OCI-LY7 (cell line): ENCODE measurements around the gene TWF2. TPM values are rescaled to one million over a fixed set of nuclear protein-coding genes. Genes with fewer than 3 reads are reported as not detected.

Experiments used
- BruUV-seq: library from RNA; stranded (reverse); fragments of 400-500 nt; replicated peaks from 2 replicates; lab custom pipeline; 2021; lab: Mats Ljungman, UMichigan
- CTCF ChIA-PET: fragments of 300-600 bp; sonication (Branson Sonifier 250); formaldehyde crosslinking; loops from one replicate; lab custom pipeline; 2022; ENCODE audit warnings: antibody characterized with exemption; ENCODE audit not compliant: unreplicated experiment; lab: Charles Lee
- POLR2A ChIA-PET: fragments of 300-600 bp; sonication (Branson Sonifier 250); formaldehyde crosslinking; loops from one replicate; lab custom pipeline; 2022; ENCODE audit warnings: antibody characterized with exemption; lab: Charles Lee
- DNase-seq: peaks from one replicate; pipeline ENCODE4 v3.0.0-alpha.2; 2015; ENCODE audit warnings: low spot score
- H2AFZ ChIP-seq: fragments of 200-600 bp; sonication (generic), shearing (Covaris generic); 2 replicates; pipeline ENCODE4 v1.6.1; 2014; ENCODE audit warnings: mild to moderate bottlenecking, antibody characterized with exemption, low read length, moderate library complexity
- H3K27ac ChIP-seq: fragments of 200-600 bp; sonication (generic); 2 replicates; pipeline ENCODE4 v1.5.1; 2014; ENCODE audit warnings: mixed run types, low read depth, mild to moderate bottlenecking, moderate library complexity, low read length, inconsistent platforms; ENCODE audit not compliant: poor library complexity, severe bottlenecking
- H3K36me3 ChIP-seq: fragments of 200-600 bp; sonication (generic); 2 replicates; pipeline ENCODE4 v1.6.1; 2014; ENCODE audit warnings: mild to moderate bottlenecking, antibody characterized with exemption, low read length, moderate library complexity, mixed read lengths; ENCODE audit not compliant: insufficient read depth
- H3K4me1 ChIP-seq: fragments of 200-600 bp; sonication (generic); 2 replicates; pipeline ENCODE4 v1.5.1; 2014; ENCODE audit warnings: mild to moderate bottlenecking, low read length; ENCODE audit not compliant: insufficient read depth, poor library complexity, severe bottlenecking
- H3K4me2 ChIP-seq: fragments of 200-600 bp; sonication (generic); 2 replicates; pipeline ENCODE4 v1.6.1; 2014; ENCODE audit warnings: mild to moderate bottlenecking, low read length
- H3K4me3 ChIP-seq: fragments of 200-600 bp; sonication (generic); 2 replicates; pipeline ENCODE4 v1.5.1; 2014; ENCODE audit warnings: mild to moderate bottlenecking, low read depth, low read length; ENCODE audit not compliant: poor library complexity, severe bottlenecking
- H3K79me2 ChIP-seq: fragments of 200-600 bp; sonication (generic); 2 replicates; pipeline ENCODE4 v1.6.1; 2016; ENCODE audit warnings: low read depth, mild to moderate bottlenecking, low read length, moderate library complexity, mixed read lengths; ENCODE audit not compliant: insufficient read depth
- H3K9me2 ChIP-seq: fragments of 200-600 bp; sonication (generic); 2 replicates; pipeline ENCODE4 v1.6.1; 2016; ENCODE audit warnings: mild to moderate bottlenecking, low read length, mixed read lengths; ENCODE audit not compliant: insufficient read depth
- H3K9me3 ChIP-seq: fragments of 200-600 bp; sonication (generic); 2 replicates; pipeline ENCODE4 v1.6.1; 2014; ENCODE audit warnings: mild to moderate bottlenecking, mixed run types, low read length, mixed read lengths
- H4K20me1 ChIP-seq: fragments of 200-600 bp; sonication (generic); 2 replicates; pipeline ENCODE4 v1.6.1; 2014; ENCODE audit warnings: mild to moderate bottlenecking, antibody characterized with exemption, low read length, moderate library complexity, mixed read lengths; ENCODE audit not compliant: insufficient read depth
- CTCF ChIP-seq: fragments of 200-600 bp; sonication (generic); conservative IDR thresholded peaks from 2 replicates; pipeline ENCODE4 v1.5.1; 2014; ENCODE audit warnings: mild to moderate bottlenecking, antibody characterized with exemption, low read length, moderate library complexity, mixed read lengths
- EZH2phosphoT487 ChIP-seq: fragments of 200-600 bp; sonication (generic); IDR thresholded peaks from 2 replicates; pipeline ENCODE4 v1.6.1; 2018; ENCODE audit warnings: low read depth, borderline replicate concordance, mild to moderate bottlenecking, mixed run types, antibody characterized with exemption, low read length, moderate library complexity, mixed read lengths
- intact Hi-C: fragments of 100-400 bp; cut with micrococcal nuclease; formaldehyde crosslinking; loops from one replicate; pipeline ENCODE4 v1.10.0; 2022; ENCODE audit not compliant: unreplicated experiment
- total RNA-seq, 2 experiments: library from RNA; depleted of rRNA in 1 of 2; stranded (reverse); fragments of >200 nt in 1 of 2; shearing (Covaris generic) in 1 of 2; gene quantifications; 2 replicates each; pipeline ENCODE4 v1.2.3, GENCODE V29; 2014 to 2022

The TWF2 gene
- total RNA-seq, 2 experiments from 2014 or later: 52.8 to 64.9 TPM

GRCh38 chr3:52217409-52217805, 21.6 kb downstream of the TWF2 start:
- H3K4me1 ChIP-seq: peaks cover 10% of the 10 kb centered on the region
- ChIA-PET POLR2A (interaction anchor here (0.7 kb wide), 1 partner anchor 98 kb away, joined by 3 read pairs; no protein-coding TSS in a partner anchor), CTCF (no interaction called here)
- H4K20me1 ChIP-seq: no peaks in the 10 kb centered on the region; the same call in 1 of the 2 replicates
- DNase-seq: no peak
- H3K9me3 ChIP-seq: no peaks in the 10 kb centered on the region
- TF ChIP-seq CTCF: no peak
- TF ChIP-seq EZH2phosphoT487: no peak
- peaks cover 81% of the 10 kb centered on the region for H3K36me3 ChIP-seq
- H3K79me2 ChIP-seq: no peaks in the 10 kb centered on the region
- no peak overlapping the region for H3K27ac ChIP-seq
- H2AFZ ChIP-seq: no peak overlapping the region
- intact Hi-C loops: no loop called here
- no peak overlapping the region for H3K4me3 ChIP-seq
- no TSS peak for BruUV-seq
- H3K9me2 ChIP-seq: no peaks in the 10 kb centered on the region
- H3K4me2 ChIP-seq: no peak overlapping the region

- H4K20me1 ChIP-seq: no peaks in the 10 kb centered on the region; the same call in 1 of the 2 replicates
- no peaks in the 10 kb centered on the region for H3K9me2 ChIP-seq
- no peaks in the 10 kb centered on the region for H3K9me3 ChIP-seq
- no peak overlapping the region for H2AFZ ChIP-seq
- DNase-seq: no peak
- POLR2A ChIA-PET: no interaction called here
- H3K4me3 ChIP-seq: no peak overlapping the region
- H3K4me2 ChIP-seq: no peak overlapping the region
- peaks cover 10% of the 10 kb centered on the region for H3K4me1 ChIP-seq
- intact Hi-C loops: no loop called here
- CTCF ChIA-PET: no interaction called here
- H3K36me3 ChIP-seq: peaks cover 81% of the 10 kb centered on the region
- TF ChIP-seq EZH2phosphoT487: no peak
- TF ChIP-seq CTCF: no peak
- no TSS peak for BruUV-seq
- no peak overlapping the region for H3K27ac ChIP-seq
- no peaks in the 10 kb centered on the region for H3K79me2 ChIP-seq
Observed at GRCh38 chr3:52216585-52217408, 22.2 kb downstream of the TWF2 start.

- CTCF ChIA-PET: no interaction called here
- Histone ChIP-seq H2AFZ (no peak overlapping the region), H3K4me3 (no peak overlapping the region), H3K27ac (no peak overlapping the region), H3K36me3 (peaks cover 84% of the 10 kb centered on the region), H3K79me2 (no peaks in the 10 kb centered on the region), H3K4me2 (no peak overlapping the region), H3K9me3 (no peaks in the 10 kb centered on the region), H3K9me2 (no peaks in the 10 kb centered on the region), H3K4me1 (peaks cover 4% of the 10 kb centered on the region), H4K20me1 (no peaks in the 10 kb centered on the region; the same call in 1 of the 2 replicates)
- POLR2A ChIA-PET: interaction anchor here (0.7 kb wide), 1 partner anchor 226 kb away, joined by 5 read pairs; no protein-coding TSS in a partner anchor
- no peak for DNase-seq
- TF ChIP-seq EZH2phosphoT487 (no peak), CTCF (no peak)
- BruUV-seq: no TSS peak
- intact Hi-C loops: no loop called here
Observed at GRCh38 chr3:52215351-52215750, 23.6 kb downstream of the TWF2 start.
